Endodermal cell (in vitro differentiated cells): ENCODE measurements around the gene ABCA13. TPM values are rescaled to one million over a fixed set of nuclear protein-coding genes. Genes with fewer than 3 reads are reported as not detected.

ENCODE experiments used
- DNase-seq: peaks from one replicate; pipeline ENCODE4 v3.0.0-alpha.2; 2017
- H3K27ac ChIP-seq: 2 replicates; pipeline ENCODE4 v1.5.1; 2013; ENCODE audit warnings: mild to moderate bottlenecking, low read depth, low read length, moderate library complexity
- H3K27me3 ChIP-seq: 2 replicates; pipeline ENCODE4 v1.6.1; 2013; ENCODE audit warnings: mild to moderate bottlenecking, low read length, moderate library complexity; ENCODE audit not compliant: insufficient read depth, control insufficient read depth, poor library complexity, severe bottlenecking
- H3K36me3 ChIP-seq: 2 replicates; pipeline ENCODE4 v1.7.0; 2013; ENCODE audit warnings: mild to moderate bottlenecking, low read length, moderate library complexity; ENCODE audit not compliant: control insufficient read depth, insufficient read depth
- H3K4me1 ChIP-seq: one replicate; pipeline ENCODE4 v1.7.0; 2013; ENCODE audit warnings: low read length; ENCODE audit not compliant: control insufficient read depth, insufficient read depth
- H3K4me3 ChIP-seq: 2 replicates; pipeline ENCODE4 v1.5.1; 2013; ENCODE audit warnings: mild to moderate bottlenecking, low read length, moderate library complexity
- H3K9ac ChIP-seq: 2 replicates; pipeline ENCODE4 v1.6.1; 2013; ENCODE audit warnings: mild to moderate bottlenecking, low read length, moderate library complexity; ENCODE audit not compliant: poor library complexity, severe bottlenecking; ENCODE audit errors: extremely low read depth
- H3K9me3 ChIP-seq: 2 replicates; pipeline ENCODE4 v1.6.1; 2013; ENCODE audit warnings: mild to moderate bottlenecking, low read length, moderate library complexity; ENCODE audit not compliant: control insufficient read depth
- H3K27ac Mint-ChIP-seq: 2 replicates; pipeline ENCODE4 v1.8.0; 2020; ENCODE audit warnings: mixed read lengths
- H3K27me3 Mint-ChIP-seq: 2 replicates; pipeline ENCODE4 v1.8.0; 2021; ENCODE audit warnings: mild to moderate bottlenecking, mixed read lengths; ENCODE audit not compliant: insufficient read depth
- H3K36me3 Mint-ChIP-seq: 2 replicates; pipeline ENCODE4 v1.8.0; 2020; ENCODE audit warnings: low read depth, mixed read lengths
- H3K4me1 Mint-ChIP-seq: 2 replicates; pipeline ENCODE4 v1.8.0; 2020; ENCODE audit warnings: mixed read lengths
- H3K4me3 Mint-ChIP-seq: 2 replicates; pipeline ENCODE4 v1.8.0; 2020; ENCODE audit warnings: mild to moderate bottlenecking, moderate library complexity, mixed read lengths
- H3K9me3 Mint-ChIP-seq: 2 replicates; pipeline ENCODE4 v1.8.0; 2020; ENCODE audit warnings: mild to moderate bottlenecking, mixed read lengths
- WGBS, 2 experiments: methylation state at CpG; one replicate each; pipeline versions ENCODE4 v1.1.5 to v1.1.7; 2013; ENCODE audit warnings: missing lambda C conversion rate in 2 of 2, mixed read lengths in 1 of 2; ENCODE audit not compliant: insufficient coverage in 1 of 2, insufficient read length in 1 of 2; 5-methylcytosine and 5-hydroxymethylcytosine counted together
- total RNA-seq, 2 donors: library from RNA; stranded (reverse); fragmentation: NEBNext Ultra II Directional in 1 of 2; extraction: Animal tissue kit (Norgen Biotek cat#: 25700) in 1 of 2; gene quantifications; 2 replicates in 1 of 2; 3 replicates in 1 of 2; pipeline ENCODE4 v1.2.1, GENCODE V29; 2021
- TF ChIP-seq, protein P1 (sequence below): fragments of 200-600 bp; sonication (generic); conservative IDR thresholded peaks from 2 replicates; pipeline ENCODE4 v1.5.0; 2021; ENCODE audit warnings: antibody characterized with exemption, mild to moderate bottlenecking

The ABCA13 gene
- total RNA-seq, 2 donors from 2014 or later, result 0.04 to 0.11 TPM

DNA sequence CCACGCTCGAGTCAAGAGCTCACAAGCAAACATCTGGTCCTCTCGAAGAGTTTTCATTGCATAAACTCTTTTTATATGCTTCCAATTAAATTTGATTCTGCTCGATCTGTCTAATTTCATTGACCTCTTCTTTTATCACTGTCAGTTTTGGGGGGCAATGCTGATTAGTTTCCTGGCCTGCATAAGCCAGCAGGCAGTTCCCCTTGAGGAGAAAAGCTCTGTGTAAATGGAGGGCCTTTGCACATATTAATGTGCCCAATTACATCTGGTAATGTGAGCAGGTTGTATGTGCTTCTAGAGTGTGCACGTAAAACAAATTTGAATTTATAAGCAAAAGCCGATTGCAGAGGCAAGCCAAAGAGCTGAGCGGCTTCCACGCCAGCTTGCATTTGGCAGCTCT is 210.3 kb downstream of the ABCA13 start:
- Mint-ChIP-seq H3K27ac (no peak overlapping the region), H3K9me3 (no peaks in the 10 kb centered on the region), H3K4me3 (no peak overlapping the region), H3K36me3 (no peaks in the 10 kb centered on the region), H3K27me3 (no peaks in the 10 kb centered on the region), H3K4me1 (no peaks in the 10 kb centered on the region)
- no peaks in the 10 kb centered on the region for H3K4me1 ChIP-seq
- no peaks in the 10 kb centered on the region for H3K9me3 ChIP-seq
- no peak overlapping the region for H3K4me3 ChIP-seq
- TF ChIP-seq, protein P1, sequence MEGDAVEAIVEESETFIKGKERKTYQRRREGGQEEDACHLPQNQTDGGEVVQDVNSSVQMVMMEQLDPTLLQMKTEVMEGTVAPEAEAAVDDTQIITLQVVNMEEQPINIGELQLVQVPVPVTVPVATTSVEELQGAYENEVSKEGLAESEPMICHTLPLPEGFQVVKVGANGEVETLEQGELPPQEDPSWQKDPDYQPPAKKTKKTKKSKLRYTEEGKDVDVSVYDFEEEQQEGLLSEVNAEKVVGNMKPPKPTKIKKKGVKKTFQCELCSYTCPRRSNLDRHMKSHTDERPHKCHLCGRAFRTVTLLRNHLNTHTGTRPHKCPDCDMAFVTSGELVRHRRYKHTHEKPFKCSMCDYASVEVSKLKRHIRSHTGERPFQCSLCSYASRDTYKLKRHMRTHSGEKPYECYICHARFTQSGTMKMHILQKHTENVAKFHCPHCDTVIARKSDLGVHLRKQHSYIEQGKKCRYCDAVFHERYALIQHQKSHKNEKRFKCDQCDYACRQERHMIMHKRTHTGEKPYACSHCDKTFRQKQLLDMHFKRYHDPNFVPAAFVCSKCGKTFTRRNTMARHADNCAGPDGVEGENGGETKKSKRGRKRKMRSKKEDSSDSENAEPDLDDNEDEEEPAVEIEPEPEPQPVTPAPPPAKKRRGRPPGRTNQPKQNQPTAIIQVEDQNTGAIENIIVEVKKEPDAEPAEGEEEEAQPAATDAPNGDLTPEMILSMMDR, result no peak
- H3K36me3 ChIP-seq, result no peaks in the 10 kb centered on the region
- WGBS, 2 experiments, result 87 to 98% methylated on average over 8 of the region's 8 CpGs
- H3K27ac ChIP-seq, result no peak overlapping the region
- no peak overlapping the region for H3K9ac ChIP-seq
- no peak for DNase-seq
- no peaks in the 10 kb centered on the region for H3K27me3 ChIP-seq

DNA sequence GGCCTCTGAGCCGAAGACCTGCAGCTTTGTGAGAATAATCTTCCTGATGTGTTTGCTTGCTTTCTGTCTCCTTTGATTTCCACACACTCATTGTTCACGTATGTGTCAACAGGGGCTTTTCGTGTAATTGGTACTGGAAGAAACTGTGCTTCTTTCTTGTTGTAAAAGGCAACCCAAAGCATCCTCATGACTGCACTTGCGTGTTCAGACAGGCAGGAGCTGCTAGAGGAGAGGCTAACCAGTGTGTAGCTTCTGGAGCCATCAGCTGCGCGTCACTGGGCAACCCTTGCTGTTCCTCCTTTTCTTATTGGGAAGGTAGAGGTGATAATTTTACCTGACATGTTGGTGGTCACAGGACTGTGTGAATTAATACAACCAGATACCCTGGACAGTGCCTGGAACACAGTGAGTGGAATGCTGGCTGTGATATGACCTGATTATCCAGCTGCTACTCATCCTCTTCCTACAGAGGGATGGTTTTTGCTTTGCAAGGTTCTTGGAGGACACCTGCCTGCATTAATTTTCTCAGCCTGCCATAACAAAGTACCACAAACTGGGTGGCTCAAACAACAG is 213.0 kb downstream of the ABCA13 start:
- Mint-ChIP-seq H3K27me3 (no peaks in the 10 kb centered on the region), H3K9me3 (no peaks in the 10 kb centered on the region), H3K4me3 (no peak overlapping the region), H3K36me3 (no peaks in the 10 kb centered on the region), H3K27ac (no peak overlapping the region), H3K4me1 (no peaks in the 10 kb centered on the region)
- Histone ChIP-seq H3K27ac (no peak overlapping the region), H3K9ac (no peak overlapping the region), H3K36me3 (no peaks in the 10 kb centered on the region), H3K27me3 (no peaks in the 10 kb centered on the region), H3K4me1 (no peaks in the 10 kb centered on the region), H3K9me3 (no peaks in the 10 kb centered on the region), H3K4me3 (no peak overlapping the region)
- no peak for DNase-seq
- 84 to 97% methylated on average over 6 of the region's 6 CpGs for WGBS, 2 experiments
- TF ChIP-seq, protein P1, result peak; percentile 45

DNA sequence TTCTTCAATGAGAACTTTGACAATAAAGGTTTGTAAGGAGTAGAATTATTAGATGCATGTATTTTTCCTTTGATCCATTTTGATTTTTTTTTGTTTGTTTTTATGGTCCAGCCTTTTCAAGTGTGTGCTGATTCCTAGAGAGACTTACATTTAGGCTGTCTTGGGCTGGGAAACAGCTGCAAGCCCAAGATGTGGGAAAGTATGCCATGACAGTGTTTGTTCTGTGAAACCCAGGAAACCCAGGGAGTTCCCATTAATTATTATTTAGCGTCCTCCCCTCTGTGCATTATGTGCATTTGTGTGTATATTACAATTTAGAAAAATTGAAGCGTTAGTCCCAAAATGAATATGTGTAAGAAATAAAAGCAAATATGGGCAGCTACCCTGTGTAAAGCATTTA is 216.7 kb downstream of the ABCA13 start:
- H3K4me1 Mint-ChIP-seq, result no peaks in the 10 kb centered on the region
- H3K36me3 Mint-ChIP-seq, result no peaks in the 10 kb centered on the region
- Histone ChIP-seq H3K27me3 (no peaks in the 10 kb centered on the region), H3K4me3 (no peak overlapping the region), H3K4me1 (no peaks in the 10 kb centered on the region), H3K9ac (no peak overlapping the region), H3K36me3 (no peaks in the 10 kb centered on the region), H3K27ac (no peak overlapping the region), H3K9me3 (no peaks in the 10 kb centered on the region)
- TF ChIP-seq, protein P1, result no peak
- H3K27me3 Mint-ChIP-seq, result no peaks in the 10 kb centered on the region
- no peak overlapping the region for H3K4me3 Mint-ChIP-seq
- DNase-seq, result no peak
- 96 to 100% methylated on average over 2 of the region's 2 CpGs for WGBS, 2 experiments
- no peak overlapping the region for H3K27ac Mint-ChIP-seq
- no peaks in the 10 kb centered on the region for H3K9me3 Mint-ChIP-seq
